Measurements from ENCODE around the gene PDZK1IP1. TPM values are rescaled to one million over a fixed set of nuclear protein-coding genes. Genes with fewer than 3 reads are reported as not detected.

The PDZK1IP1 gene
- total and polyA plus RNA-seq, 2 of the 13 experiments (the other 11 are each of a cell fraction or from before 2014, with no cell fraction given): 0.24 to 1.6 TPM

- Histone ChIP-seq H3K36me3 (replicated peaks in 1 of 2; ENCODE audit: control insufficient read depth in 1 of 2, insufficient read depth in 2 of 2, low read length in 2 of 2) (no peaks in the 10 kb centered on the region), H3K9ac (ENCODE audit: insufficient read depth, low read depth, low read length) (peak overlapping the region; percentile 37; the same call in 1 of the 2 replicates), H3K9me3 (ENCODE audit: low read length) (no peaks in the 10 kb centered on the region), H4K20me1 (ENCODE audit: insufficient read depth, low read length) (no peaks in the 10 kb centered on the region), H2AFZ (ENCODE audit: low read length) (no peak overlapping the region), H3K79me2 (ENCODE audit: insufficient read depth, low read length) (no peaks in the 10 kb centered on the region), H3K4me2 (ENCODE audit: low read depth, low read length) (peak overlapping the region; percentile 71), H3K27me3 (ENCODE audit: control insufficient read depth in 1 of 2, insufficient read depth in 2 of 2, low read length in 2 of 2) (peaks cover 20 to 88% of the 10 kb centered on the region in 2 experiments), H3K4me3 (replicated peaks in 1 of 3; ENCODE audit: insufficient read depth in 1 of 3, low read depth in 2 of 3, low read length in 3 of 3) (peak overlapping the region; percentile 38 to 68 (median 43); a peak in 5 of 6 replicates), H3K27ac (ENCODE audit: extremely low read length, insufficient read depth, low read length) (no peak overlapping the region), H3K4me1 (ENCODE audit: insufficient read depth, low read length) (peaks cover 24% of the 10 kb centered on the region)
- no peak for FAIRE-seq
- CTCF ChIA-PET (ENCODE audit: low intra/inter-chr PET ratio, low total read pairs): no interaction called here
- POLR2A ChIA-PET: no interaction called here
- TF ChIP-seq ZNF777 (CRISPR knock-in tag; IDR thresholded peaks at IDR 0.05): peak; percentile 79; the same call in 1 of the 2 replicates
- 0 out of 2 replicates have a peak, but pooled peaks have one; percentile 40 for TF ChIP-seq ZNF263 (CRISPR knock-in tag; IDR thresholded peaks at IDR 0.05)
- TF ChIP-seq ZNF687 (CRISPR knock-in tag; IDR thresholded peaks at IDR 0.05): peak; percentile 62
- TF ChIP-seq ZFY (CRISPR knock-in tag; IDR thresholded peaks at IDR 0.05): peak; percentile 27; the same call in 1 of the 2 replicates
- TF ChIP-seq PHF8 (CRISPR knock-in tag; IDR thresholded peaks at IDR 0.05): 0 out of 2 replicates have a peak, but pooled peaks have one; percentile 4
- TF ChIP-seq ZNF784 (CRISPR knock-in tag; IDR thresholded peaks at IDR 0.05; ENCODE audit: borderline replicate concordance): 0 out of 2 replicates have a peak, but pooled peaks have one; percentile 36
- TF ChIP-seq PATZ1 (CRISPR knock-in tag; IDR thresholded peaks at IDR 0.05): peak; percentile 51; the same call in 1 of the 2 replicates
- TF ChIP-seq RNF2 (conservative IDR thresholded peaks at IDR 0.05; ENCODE audit: low read depth): 0 out of 2 replicates have a peak, but pooled peaks have one; percentile 33
- TF ChIP-seq ZNF446 (CRISPR knock-in tag; IDR thresholded peaks at IDR 0.05): no peak
- TF ChIP-seq RAD21 (CRISPR knock-in tag; IDR thresholded peaks at IDR 0.05): 0 out of 2 replicates have a peak, but pooled peaks have one; percentile 18
- peak; percentile 21; the same call in 1 of the 2 replicates for TF ChIP-seq HOXA3 (CRISPR knock-in tag; IDR thresholded peaks at IDR 0.05)
- TF ChIP-seq PLSCR1 (CRISPR knock-in tag; IDR thresholded peaks at IDR 0.05; ENCODE audit: borderline replicate concordance): no peak
- no peak for TF ChIP-seq SOX13 (IDR thresholded peaks at IDR 0.05)
- TF ChIP-seq SOX13 (CRISPR knock-in tag; conservative IDR thresholded peaks at IDR 0.05 in 1 of 2, IDR thresholded peaks at IDR 0.05 in 1 of 2): no peak
- 7% methylated on average over 15 of the region's 79 CpGs for WGBS (ENCODE audit: low lambda C conversion rate)
- intact Hi-C loops (cut with micrococcal nuclease; ENCODE audit: unreplicated experiment): no loop called here
- BruUV-seq (replicated peaks): no TSS peak
- in situ Hi-C loops (cut with HindIII; ENCODE audit: extremely low pct_ligation_motif_present, low pct_unique_long_range_greater_than_20kb): no loop called here
- no peak for DNase-seq (ENCODE audit: low spot score)
- peak; percentile 71 for ATAC-seq
These were observed 35.7 kb upstream of the PDZK1IP1 start for GRCh38 chr1:47225430-47226100.

Measured in HepG2 (cell line).